GM21786 (cell line): Measurements from ENCODE around the gene SOX18.

Source experiments
- ATAC-seq: cut with Tn5 transposase; IDR thresholded peaks from one replicate; pipeline ENCODE4 v1.9.1; 2021; ENCODE audit not compliant: unreplicated experiment

SOX18 gene

DNA sequence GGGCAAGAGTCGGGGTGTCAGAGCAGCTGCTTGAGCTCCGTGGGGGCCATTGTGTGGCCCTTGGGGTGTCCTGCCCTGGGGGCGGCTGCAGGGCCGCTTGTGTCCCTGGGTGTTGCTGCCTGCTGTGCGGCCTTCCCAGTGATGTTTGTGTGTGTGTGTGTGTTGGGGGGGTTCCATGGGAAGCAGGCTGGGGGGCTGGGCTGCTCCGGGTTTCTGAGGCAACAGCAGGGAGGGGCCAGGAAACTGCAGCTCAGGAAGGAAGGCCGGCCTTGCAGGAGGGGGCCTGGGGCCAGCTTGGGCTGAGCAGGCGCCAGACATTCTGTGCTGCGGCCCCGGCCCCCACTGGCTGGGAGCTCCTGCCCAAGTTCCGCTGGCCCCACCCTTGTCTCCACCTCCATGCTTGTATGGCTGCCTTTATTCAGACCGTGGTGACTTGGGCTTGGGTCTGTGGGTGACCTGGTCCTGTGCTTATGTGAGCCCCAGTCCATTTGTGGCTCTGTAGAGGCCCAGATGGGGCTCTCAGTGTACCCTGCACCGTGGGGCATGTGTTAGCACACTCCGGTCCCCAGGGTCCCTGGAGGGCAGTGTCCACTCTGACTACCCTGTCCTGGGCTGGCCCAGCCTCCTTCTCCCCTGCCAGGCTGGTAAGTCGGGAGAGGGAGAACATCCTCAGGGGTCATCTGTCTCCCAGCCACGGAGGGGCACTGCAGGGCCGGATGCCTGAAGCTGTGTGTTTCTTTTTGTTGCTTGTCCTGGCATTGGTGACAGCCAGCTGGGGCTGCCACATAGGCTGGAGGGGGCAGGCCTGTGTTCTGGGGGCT is 4.6 kb upstream of the SOX18 start:
- no peak for ATAC-seq

DNA sequence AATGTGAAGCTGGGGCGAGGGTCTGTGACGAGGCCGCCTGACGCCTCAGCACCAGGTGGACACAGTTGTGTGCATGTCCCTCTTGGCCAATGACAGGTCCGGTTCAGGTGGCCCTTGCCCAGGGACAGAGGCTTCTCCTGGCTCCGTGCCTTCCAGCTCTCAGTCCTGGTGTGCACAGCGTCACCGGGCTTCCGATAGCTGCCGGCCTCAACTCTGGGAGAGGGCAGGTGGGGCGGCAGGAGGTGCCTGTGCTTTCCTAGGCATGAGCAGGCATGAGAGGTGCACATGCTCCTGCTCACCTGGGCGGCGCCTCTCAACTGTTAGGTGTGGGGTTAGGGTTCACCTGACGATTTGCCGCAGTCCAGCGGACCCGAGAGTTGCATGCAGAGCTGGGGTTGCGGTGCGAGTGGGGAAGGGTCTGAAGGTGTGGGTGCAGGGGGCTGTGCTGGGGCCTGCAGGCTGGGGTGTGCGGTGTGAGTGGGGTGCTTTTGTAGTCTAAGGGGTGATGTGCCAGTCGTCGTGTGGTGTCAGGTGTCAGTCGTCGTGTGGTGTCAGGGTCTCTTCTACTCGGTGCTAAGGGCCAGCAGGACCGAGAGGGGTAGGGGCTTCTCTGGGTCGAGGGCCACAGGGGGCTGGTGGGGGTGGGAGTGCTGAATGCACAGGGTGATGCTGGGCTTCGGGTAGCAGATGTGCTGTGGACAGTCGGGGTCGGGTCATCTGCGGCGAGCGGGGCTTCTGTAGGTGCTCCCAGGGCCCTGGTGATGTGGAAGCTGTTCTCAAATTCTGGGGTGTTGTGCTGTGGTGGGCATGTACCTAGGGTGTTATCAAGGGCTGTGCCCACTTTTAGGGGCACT is 3.8 kb upstream of the SOX18 start:
- no peak for ATAC-seq

DNA sequence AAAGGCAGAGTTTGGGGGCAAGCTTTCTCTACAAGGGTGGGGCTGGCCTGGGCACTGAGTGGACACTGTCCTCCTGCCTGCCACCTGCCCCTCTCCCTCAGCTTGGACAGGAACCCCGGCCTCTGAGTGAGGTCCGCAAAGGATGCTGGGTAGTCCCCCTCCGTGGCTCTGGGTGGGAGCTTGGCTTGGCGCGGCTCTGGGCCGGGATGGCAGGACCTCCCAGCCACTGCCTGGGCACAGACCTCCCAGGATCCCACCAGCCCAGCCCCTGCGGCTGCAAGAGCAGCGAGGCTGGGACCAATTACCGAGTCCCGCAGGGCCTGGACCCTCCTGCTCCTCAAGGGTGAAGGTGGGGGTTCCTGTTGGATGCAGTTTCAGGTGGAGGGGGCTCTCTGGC is 2.9 kb upstream of the SOX18 start:
- ATAC-seq = no peak

DNA sequence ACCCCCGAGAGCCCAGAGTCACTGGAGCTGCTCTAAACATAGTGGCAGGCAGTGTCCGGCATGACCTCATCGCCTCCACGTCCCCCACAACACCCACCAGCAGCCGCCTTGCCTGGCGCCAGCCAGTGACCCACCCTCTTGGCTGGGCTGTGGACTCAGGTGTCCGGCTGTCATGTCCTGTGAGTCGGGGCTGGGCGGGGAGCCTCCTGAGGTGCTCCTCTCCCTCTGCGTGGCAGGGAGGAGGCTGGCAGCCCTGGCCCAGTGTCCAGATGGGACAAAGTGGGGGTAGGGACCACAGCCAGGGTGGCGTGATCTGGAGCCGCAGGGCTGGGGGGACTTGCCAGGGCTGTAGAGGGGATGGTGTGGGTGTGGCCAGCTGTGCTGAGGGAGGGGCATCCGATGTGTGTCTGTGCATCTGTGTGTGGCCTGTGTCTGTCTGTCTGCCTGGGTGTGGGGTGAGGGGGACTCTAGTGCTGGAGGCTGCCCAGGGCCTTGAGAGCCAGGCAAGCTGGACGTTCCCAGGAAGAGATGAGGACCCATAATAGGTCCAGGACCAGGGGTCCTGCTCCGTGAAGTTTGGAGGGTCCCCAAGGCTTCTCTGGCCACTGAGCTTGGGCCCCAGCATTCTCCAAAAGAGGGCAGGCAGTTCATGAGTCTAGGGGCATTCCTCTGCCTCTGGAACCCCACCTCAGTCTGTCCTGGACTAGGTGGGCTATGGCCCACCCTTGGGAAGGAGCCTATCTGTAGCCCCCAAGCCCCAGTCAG is 2.3 kb upstream of the SOX18 start:
- no peak for ATAC-seq

DNA sequence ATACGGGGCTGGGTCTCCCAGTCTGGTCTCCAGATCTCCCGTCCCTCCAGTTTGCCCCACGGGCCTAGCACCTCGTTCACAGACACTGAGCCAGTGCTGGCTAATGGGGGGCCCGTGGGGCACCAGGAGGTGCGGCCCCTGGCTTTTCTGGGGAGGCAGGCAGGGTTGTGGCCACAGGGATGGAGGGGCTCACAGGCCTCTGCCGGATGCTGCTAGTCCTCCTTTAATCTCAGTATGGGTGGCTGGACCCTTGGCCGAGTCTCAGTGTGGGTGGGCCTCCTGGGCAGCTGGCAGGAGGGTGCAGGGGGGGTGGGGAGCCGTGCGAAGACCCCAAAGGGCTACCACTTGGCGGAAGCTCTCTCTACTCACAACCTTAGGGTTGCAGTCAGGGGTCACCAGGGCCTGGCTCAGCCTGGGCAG is 1.6 kb upstream of the SOX18 start:
- no peak for ATAC-seq

DNA sequence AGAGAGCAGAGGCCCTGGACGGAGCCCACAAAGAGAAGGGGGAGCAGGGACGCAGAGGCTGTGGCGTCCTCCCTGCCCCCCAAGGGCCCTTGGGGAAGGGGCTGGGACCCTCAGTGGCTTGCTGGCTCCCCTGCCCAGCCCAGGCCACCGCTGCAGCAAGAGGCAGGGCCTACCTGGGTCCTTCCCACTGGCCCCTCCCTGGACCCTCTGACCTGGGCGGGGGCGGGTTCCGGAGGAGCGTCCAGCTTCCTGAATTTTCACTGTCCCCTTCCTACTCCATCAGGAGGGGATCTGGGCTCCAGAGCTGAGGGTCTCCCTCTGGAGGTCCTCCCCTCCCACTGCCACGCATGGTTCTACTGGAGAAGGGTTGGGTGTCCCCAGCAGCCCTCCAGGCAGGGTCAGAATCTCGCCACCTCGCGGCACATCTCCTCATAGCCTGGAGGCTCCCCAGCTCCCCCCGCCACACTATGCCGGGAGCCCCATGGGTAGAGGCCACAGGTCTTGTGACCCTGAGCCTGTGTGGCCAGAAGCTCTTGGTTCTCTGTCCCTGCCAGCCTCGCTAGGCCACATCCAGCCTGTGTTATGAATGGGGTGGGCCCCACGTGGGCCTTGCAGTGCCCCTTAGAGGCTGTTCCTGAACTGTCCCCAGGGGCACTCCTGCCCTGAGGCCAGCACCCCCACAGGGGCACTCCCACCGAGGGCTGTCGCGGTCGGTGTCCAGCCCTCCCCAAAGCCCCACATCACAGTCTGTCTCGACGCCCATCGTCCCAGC is 1.0 kb upstream of the SOX18 start:
- ATAC-seq = no peak

DNA sequence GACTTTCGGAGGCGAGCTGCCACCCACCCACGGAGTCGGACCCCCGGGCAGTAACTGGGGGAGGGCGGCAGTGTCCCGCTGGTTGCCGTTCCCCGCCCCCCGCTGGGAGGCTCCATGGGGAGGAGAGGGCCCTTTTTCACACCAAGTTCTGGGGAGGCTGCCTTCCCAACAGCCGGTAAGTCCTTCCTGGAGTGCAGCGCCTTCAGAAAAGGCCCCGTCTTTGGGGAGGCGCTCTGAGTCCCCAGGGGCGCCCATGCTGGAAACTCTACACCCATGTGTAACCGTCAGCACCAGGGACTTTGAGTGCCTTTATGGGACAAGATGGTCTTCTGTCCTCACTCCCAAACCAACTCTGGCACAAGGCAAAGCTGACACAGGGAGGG is 430 bp upstream of the SOX18 start:
- ATAC-seq = no peak

DNA sequence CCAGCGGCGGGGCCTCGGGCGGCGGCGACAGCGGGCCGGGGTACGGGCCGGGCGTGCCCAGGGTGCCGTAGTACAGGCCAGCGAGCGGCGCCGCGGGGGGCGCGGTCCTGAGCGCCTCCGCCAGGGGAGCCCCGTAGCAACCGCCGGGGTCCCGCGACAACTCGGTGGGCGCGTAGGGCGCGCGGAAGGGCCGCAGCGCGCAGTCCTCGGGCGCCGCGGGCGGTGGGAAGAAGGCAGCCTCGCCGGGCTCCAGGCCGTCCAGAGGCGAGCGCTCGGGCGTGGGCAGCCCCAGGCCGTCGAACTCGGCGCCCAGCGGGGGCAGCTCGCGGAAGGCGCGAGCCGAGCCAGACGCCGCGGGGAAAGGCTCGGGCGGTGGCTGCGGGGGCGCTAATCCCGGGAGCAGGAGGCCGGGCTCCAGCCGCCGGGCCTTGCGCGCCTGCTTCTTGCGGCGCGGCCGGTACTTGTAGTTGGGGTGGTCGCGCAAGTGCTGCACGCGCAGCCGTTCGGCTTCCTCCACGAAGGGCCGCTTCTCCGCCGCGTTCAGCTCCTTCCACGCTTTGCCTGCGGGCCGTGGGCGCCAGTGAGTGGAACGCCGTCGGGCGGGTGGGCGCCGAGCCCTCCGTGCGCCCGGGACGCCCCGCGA is 916 bp downstream of the SOX18 start:
- no peak for ATAC-seq

DNA sequence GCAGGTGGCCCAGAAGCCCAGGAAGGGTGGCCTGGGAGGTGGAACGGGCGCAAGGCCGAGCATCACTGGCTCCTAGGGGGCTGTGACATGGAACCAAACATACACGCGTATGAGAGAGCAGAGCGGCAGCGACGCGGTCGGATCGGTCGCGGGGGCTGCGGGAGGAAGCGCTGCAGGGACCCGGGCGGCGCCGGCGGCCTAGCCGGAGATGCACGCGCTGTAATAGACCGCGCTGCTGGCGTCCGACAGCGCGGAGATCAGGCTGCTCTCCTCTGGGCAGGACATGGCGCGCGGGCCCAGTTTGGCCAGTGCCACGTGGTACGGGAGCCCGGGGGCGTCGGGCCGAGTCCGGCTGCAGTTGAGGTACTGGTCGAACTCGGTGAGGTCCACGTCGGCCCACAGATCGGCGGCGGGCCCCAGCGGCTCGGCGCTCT is 1.5 kb downstream of the SOX18 start:
- ATAC-seq = no peak

DNA sequence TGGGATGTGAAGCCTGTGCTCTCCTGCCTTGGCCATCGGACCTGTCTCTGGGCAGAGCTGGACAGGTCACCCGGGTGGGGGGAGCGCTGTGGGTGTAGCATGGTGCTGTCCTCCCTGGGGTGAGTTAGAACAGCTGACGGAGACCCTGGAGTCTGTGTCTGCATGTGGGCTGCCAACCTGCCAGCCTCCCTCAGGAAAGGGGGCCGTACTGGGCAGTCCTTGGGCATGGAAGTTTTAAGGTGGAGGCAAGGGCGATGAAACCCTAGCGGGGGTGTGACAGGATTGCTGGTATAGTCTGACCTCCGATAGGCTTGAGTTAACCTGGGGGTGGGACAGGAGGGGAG is 2.4 kb downstream of the SOX18 start:
- no peak for ATAC-seq

DNA sequence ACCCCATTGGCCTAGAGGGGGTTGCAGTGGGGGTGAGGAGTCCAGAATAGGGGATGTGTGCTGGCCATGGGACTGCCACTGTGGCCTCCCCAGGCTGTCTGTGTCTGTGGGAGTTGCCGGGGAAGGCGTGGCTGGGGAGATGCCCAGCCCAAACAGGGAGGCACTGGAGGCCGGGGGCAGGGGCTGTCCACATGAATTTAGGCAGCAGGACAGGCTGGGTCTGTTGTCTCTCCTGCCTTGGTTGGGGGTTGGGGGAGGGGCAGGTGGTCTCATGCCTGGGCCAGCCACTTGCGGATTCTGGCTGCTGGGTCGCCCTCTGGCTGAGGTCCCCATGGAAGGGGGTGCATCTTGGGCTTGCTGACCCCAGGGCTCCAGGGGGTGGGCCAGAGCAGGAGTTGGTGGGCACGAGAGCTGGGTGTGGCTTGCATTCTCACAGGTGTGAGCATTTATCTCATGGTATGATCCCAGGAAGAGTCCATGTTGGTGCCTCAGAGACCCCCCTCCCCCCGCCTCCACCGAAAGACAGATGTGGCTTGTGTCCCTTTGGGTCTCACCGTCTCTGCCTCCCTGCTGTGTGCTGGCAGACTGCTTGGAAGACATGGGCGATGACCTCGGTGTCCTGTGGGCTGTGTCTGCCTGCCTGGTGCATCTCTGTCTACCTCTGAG is 4.0 kb downstream of the SOX18 start:
- ATAC-seq = no peak

DNA sequence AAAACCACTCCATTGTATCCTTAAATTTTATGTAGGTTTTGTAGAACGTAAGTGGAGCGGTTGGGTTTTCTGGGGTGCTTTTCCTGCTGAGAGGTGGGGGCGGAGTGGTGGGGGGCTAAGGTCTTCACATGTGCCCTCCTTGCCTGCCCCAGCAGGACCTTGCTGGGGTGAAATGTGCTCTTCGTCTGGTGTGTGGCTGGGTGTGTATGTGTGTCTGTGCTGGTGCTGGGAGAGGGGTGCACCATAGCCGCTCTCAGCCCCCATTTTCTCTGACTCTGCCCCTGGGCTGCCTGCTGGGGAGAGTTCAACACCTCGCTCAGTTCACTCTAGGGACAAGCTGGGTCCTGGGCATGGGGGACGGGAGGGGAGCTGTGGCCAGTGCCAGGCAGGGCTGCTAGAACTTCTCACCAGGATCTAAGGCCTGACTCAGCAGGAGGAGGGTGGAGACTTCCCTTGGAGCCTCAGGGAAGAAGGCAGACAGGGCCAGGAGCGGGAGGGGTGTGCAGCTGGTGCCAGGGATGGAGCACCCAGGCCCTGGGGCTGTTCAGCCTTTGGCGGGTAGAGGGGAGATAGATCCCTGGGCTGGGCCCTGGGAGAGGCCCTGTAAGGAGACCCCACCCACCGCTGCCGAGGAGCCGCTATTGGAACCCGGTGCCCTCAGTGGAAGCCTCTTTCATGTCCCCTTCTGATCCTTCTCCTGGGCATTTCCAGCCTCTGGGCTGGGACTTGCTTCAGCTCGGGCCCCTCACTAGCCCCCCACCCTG is 4.8 kb downstream of the SOX18 start:
- no peak for ATAC-seq

DNA sequence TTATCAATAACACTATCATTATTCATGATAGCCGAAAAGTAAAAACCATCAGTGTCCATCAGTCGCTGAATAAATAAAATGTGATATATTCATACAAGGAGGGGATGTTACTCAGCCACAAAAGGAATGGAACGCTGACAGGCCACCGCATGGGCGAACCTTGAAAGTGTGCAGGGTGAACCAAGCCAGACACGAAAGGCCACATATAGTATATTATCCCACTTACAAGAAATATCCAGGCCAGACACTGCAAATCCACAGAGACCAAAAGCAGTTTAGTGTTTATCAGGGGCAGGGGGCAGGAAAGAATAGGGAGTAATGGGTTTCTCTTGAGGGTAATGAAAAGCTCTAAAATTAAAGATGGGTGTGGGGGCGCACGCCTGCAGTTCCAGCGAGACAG is 5.7 kb downstream of the SOX18 start:
- no peak for ATAC-seq

DNA sequence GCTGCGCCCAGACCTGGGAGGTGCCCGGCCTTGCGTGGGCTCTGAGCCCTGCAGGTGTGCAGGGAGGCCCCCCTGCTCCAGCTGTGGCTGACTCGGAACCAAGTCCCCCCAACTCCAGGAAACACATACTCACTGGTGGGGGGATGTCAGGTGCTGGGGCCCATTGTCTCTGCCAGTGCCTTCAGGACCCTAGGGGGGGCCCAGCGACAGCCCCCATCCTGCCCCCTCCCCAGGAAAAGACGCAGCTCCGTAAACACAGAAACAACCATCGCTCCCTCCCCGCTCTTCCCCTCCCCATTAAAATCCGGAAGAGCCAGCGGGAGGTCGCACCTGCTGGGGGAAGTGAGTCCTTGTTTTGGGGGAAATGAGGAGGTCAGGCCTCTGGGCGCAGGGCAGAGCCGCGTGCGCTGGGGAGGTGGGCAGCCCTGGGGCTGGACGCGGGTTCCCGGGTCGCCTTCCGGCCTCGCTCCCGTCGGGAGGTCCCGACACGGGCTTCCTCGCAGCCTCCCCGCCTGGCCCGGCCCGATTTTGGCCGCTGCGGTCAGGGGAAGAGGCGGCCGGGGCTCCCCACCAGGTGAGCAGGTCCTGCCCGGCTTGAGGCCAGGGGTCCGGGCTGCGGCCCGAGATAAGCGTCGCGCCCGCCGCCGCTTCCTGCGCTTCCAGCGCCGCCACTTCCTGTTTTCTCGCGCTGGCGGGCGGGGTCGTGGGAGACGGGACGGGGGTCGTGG is 7.2 kb downstream of the SOX18 start:
- no peak for ATAC-seq

DNA sequence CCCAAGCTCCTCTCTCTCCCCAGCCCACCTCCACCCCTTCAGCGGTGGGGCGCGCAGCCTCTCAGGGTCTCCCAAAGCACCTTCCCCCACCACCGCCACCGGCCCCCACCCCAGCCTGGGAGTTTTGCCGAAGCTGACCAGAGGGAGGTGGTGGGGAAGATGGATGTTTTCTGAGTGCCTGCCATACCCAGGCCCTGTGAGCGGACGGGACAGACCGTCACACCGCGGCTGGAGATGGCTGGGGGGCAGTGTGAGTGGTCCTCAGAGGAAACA is 7.7 kb downstream of the SOX18 start:
- no peak for ATAC-seq

DNA sequence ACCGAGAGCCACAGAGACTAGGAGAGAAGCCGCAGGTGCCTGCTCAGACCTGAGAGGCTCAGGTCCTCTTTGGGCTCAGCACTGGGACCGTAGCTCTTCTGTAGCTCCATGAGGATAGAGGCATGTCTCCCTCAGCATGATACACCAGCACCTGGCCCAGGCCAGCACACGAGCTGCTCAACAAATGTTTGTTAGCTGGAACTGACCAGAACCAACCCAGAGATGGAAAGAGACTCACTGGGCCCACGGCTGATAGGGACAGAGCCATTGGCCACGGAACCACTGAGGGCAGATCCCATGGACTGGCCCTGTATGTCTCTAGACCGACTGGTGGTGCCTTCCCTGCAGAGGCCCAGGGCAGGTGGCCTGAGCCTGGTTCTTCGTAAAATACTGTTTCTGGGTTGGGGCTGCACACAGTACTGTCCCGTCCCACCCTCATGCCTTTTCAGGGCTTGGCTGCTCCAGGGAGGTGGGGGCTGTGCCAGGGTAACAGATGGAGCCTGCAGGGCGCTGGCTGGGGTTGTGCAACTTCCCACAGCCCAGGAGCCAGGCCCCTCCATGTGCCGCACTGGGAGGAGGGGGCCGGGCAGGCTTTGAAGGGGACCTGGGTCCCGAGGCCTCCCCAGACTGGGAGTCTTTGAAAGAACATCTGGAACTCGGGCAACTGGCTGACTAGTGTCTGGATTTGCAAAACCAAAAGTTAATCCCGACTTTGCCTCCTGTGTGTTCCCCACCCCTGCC is 8.2 kb downstream of the SOX18 start:
- ATAC-seq = no peak

DNA sequence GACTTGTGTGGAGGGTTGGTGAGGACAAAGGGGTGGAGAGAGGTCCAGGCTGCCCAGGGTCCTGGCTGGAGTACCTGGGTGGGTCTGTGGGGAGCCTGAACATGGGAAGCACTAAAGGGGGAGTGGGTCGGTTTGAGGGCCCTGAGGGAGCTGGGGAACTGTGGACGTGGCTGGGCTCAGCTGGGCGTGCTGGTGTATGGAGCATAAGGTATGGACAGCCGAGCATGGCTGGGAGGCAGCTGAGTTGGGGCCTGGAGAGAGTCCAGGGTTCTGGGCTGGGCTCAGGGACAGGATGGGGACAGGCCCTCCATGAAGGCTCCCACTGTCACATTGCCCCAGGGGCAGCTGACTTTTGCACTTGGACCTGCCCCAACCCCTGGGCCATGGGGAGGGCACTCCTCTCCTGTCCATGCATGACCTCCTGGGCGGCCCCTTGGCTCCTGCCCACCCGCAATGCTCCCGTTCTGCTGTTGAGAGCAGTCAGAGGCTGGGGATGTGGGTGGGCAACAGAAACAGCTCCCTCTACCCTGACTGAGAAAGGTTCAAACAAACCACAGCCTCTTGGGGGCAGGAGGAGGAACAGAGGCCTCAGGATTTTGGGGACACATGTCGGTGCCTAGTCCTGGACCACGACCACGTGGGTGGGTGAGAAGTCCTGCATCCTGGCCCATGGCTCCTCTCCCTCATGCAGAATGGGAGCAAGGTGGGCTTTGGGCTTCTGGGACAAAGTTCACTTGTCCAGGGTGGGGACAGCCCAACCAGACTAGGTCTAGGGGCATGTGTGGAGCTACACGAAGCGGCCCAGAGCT is 9.0 kb downstream of the SOX18 start:
- no peak for ATAC-seq
